ENCODE data around the gene COLEC11. TPM values are rescaled to one million over a fixed set of nuclear protein-coding genes. Genes with fewer than 3 reads are reported as not detected.
"Not testable (repeated sequence)": the region's sequence is repeated elsewhere in the genome, so short reads cannot be mapped to it uniquely, and the experiment has no call there.

Gene COLEC11
- total RNA-seq, 1 experiment from 2014 or later = not detected

DNA sequence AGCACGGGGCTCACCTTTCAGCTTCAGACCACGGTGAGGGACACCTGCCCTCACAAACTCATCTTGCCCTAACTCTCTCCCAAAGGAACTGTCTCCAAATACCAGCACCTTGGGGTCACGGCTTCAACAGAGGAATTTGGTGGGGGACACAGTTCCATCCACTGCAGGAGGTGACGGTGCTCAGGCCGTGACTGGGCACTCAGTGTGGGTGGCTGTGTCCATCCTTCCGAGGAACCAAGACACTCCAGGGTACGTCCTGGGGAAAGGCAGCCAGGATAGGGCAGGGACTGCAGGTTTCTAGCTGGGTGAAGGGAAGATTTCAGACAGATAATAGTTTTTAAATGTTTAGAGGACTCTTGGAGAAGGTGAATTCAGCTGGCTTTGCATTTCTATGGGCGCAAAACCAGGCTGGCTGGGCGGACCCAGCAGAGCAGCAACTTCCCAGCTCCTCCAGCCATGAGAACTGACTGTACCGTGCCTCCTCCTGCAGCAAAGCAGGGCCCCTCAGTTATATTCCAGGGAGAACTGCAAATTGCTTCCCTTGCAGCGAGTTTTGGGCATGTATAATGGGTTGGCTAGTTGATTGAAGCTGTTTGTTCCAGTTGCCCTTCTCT, 39.2 kb downstream of the COLEC11 start:
- no peaks in the 10 kb centered on the region for H3K9me2 ChIP-seq (replicated peaks; ENCODE audit: insufficient read depth, low read length)
- no peak overlapping the region for H3K9ac ChIP-seq (ENCODE audit: low read length)
- H3K36me3 ChIP-seq (ENCODE audit: insufficient read depth, low read length) = no peaks in the 10 kb centered on the region
- H3K9me3 ChIP-seq (ENCODE audit: low read length) = no peaks in the 10 kb centered on the region
- no peaks in the 10 kb centered on the region for H4K20me1 ChIP-seq (ENCODE audit: insufficient read depth, low read depth, low read length)
- H3K27me3 ChIP-seq (ENCODE audit: low read length) = no peaks in the 10 kb centered on the region
- DNase-seq = no peak
- no peak overlapping the region for H3K4me3 ChIP-seq (ENCODE audit: low read length)
- H3K4me1 ChIP-seq (ENCODE audit: low read length) = no peaks in the 10 kb centered on the region
- no peak overlapping the region for H2AFZ ChIP-seq (ENCODE audit: low read length)
- no peak overlapping the region for H3K4me2 ChIP-seq (ENCODE audit: low read depth, low read length, poor library complexity, severe bottlenecking)
- no peak overlapping the region for H3K27ac ChIP-seq (ENCODE audit: low read length)
- no peaks in the 10 kb centered on the region for H3K79me2 ChIP-seq (ENCODE audit: low read length)

DNA sequence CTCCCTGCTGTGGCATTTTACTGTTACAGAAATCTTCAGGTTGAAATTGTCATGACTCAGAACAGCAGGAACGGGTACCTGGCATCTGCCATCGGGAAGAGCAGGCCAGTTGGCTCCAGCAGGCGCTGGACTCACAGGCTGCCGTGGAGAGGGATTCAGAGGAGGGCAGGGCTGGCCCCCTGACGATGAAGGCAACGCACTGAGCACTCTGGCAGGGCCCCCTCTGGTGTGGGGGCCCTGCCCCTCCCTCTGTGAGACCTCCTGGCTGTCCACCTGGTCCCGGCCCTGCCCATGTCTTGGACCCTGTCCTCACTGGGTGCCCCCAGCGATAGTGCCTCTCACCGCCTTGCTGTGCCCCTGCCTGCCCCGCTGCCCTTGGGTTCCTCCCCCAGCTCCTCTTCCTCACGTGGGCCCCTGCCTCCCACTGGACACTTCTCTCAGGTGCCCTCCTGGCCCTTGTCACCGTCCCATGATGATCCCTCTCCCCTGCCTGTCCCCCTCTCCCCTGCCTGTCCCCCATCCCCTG, 39.7 kb downstream of the COLEC11 start:
- no peaks in the 10 kb centered on the region for H3K4me1 ChIP-seq (ENCODE audit: low read length)

DNA sequence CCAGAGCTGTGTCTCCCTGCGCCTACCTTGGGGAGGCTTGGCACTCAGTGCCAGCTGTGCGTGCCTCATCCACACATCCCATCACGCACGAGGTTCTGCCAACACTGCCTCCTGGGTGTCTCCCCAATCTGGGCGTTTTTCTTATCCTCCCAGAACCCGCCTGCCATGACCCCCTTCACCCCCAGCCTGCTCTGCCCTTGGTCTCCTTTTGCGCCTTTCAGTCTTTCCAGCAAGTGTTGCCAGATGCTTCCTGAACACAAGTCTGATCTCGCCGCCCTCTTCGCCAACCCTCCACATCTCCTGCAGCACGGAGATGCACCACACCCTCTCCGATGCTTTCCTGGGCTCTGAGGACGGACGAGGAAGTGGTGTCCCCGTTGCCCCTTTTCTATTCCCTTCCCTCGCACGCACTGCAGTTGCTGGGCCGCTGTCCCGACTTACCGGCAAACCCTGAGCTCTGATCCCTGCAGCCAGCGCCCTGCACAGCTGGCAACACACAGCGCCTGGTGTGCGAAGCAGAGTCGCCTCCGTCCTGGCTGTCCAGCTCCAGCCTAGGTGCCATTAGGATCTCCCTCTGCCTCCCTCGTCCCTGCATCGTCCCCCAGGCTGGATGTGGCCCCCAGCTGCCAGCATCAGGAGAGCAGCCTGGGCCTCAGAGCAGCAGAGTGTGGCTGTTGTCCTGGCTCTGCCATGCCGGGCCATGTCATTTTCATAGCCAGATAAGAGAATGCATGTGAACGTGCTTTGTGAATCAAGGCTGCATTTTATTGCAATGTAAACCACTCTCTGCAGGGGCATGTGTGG, 40.5 kb downstream of the COLEC11 start:
- DNase-seq = no peak
- no peaks in the 10 kb centered on the region for H4K20me1 ChIP-seq (ENCODE audit: insufficient read depth, low read depth, low read length)

More for the DNA sequence above, 39.7 kb downstream of the COLEC11 start:
- no peaks in the 10 kb centered on the region for H3K9me2 ChIP-seq (replicated peaks; ENCODE audit: insufficient read depth, low read length)
- H3K79me2 ChIP-seq (ENCODE audit: low read length) = no peaks in the 10 kb centered on the region
- H4K20me1 ChIP-seq (ENCODE audit: insufficient read depth, low read depth, low read length) = no peaks in the 10 kb centered on the region
- no peak for DNase-seq
- H2AFZ ChIP-seq (ENCODE audit: low read length) = no peak overlapping the region
- no peaks in the 10 kb centered on the region for H3K36me3 ChIP-seq (ENCODE audit: insufficient read depth, low read length)
- H3K27ac ChIP-seq (ENCODE audit: low read length) = no peak overlapping the region
- H3K9me3 ChIP-seq (ENCODE audit: low read length) = no peaks in the 10 kb centered on the region
- H3K27me3 ChIP-seq (ENCODE audit: low read length) = no peaks in the 10 kb centered on the region
- H3K4me3 ChIP-seq (ENCODE audit: low read length) = no peak overlapping the region
- no peak overlapping the region for H3K4me2 ChIP-seq (ENCODE audit: low read depth, low read length, poor library complexity, severe bottlenecking)
- H3K9ac ChIP-seq (ENCODE audit: low read length) = no peak overlapping the region

DNA sequence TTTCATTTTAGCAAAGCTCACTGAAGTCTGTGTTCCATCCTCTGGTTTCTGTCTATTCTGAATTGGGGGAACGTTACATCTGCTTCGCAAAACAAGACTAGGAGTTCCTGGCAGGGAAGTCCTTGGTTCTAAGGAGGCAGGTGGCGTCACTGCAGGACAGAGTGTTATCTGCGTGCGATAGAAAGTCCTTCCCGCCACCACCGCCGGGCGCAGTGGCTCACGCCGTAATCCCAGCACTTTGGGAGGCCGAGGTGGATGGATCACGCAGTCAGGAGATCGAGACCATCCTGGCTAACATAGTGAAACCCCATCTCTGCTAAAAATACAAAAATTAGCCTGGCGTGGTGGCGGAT, 41.0 kb downstream of the COLEC11 start:
- not testable (repeated sequence) for H3K9me2 ChIP-seq (replicated peaks; ENCODE audit: insufficient read depth, low read length); H3K79me2 ChIP-seq (ENCODE audit: low read length); H3K9me3 ChIP-seq (ENCODE audit: low read length); DNase-seq; H4K20me1 ChIP-seq (ENCODE audit: insufficient read depth, low read depth, low read length); H3K27ac ChIP-seq (ENCODE audit: low read length); H3K27me3 ChIP-seq (ENCODE audit: low read length); H3K4me3 ChIP-seq (ENCODE audit: low read length); H3K9ac ChIP-seq (ENCODE audit: low read length); H3K36me3 ChIP-seq (ENCODE audit: insufficient read depth, low read length); H3K4me2 ChIP-seq (ENCODE audit: low read depth, low read length, poor library complexity, severe bottlenecking); H3K4me1 ChIP-seq (ENCODE audit: low read length); H2AFZ ChIP-seq (ENCODE audit: low read length)

More for the DNA sequence above, 40.5 kb downstream of the COLEC11 start:
- Histone ChIP-seq H3K79me2 (ENCODE audit: low read length) (no peaks in the 10 kb centered on the region), H3K4me1 (ENCODE audit: low read length) (no peaks in the 10 kb centered on the region), H3K27ac (ENCODE audit: low read length) (no peak overlapping the region), H3K27me3 (ENCODE audit: low read length) (no peaks in the 10 kb centered on the region), H3K9me2 (replicated peaks; ENCODE audit: insufficient read depth, low read length) (no peaks in the 10 kb centered on the region), H3K4me3 (ENCODE audit: low read length) (no peak overlapping the region), H2AFZ (ENCODE audit: low read length) (no peak overlapping the region), H3K36me3 (ENCODE audit: insufficient read depth, low read length) (no peaks in the 10 kb centered on the region), H3K9me3 (ENCODE audit: low read length) (no peaks in the 10 kb centered on the region), H3K4me2 (ENCODE audit: low read depth, low read length, poor library complexity, severe bottlenecking) (no peak overlapping the region), H3K9ac (ENCODE audit: low read length) (no peak overlapping the region)

- H3K27ac ChIP-seq (ENCODE audit: low read length) = no peak overlapping the region
- DNase-seq = no peak
- no peaks in the 10 kb centered on the region for H3K27me3 ChIP-seq (ENCODE audit: low read length)
- H3K9ac ChIP-seq (ENCODE audit: low read length) = no peak overlapping the region
- no peaks in the 10 kb centered on the region for H3K9me3 ChIP-seq (ENCODE audit: low read length)
- no peaks in the 10 kb centered on the region for H3K79me2 ChIP-seq (ENCODE audit: low read length)
- no peak overlapping the region for H3K4me3 ChIP-seq (ENCODE audit: low read length)
- H4K20me1 ChIP-seq (ENCODE audit: insufficient read depth, low read depth, low read length) = no peaks in the 10 kb centered on the region
- H2AFZ ChIP-seq (ENCODE audit: low read length) = no peak overlapping the region
- H3K4me1 ChIP-seq (ENCODE audit: low read length) = no peaks in the 10 kb centered on the region
- H3K9me2 ChIP-seq (replicated peaks; ENCODE audit: insufficient read depth, low read length) = no peaks in the 10 kb centered on the region
- no peak overlapping the region for H3K4me2 ChIP-seq (ENCODE audit: low read depth, low read length, poor library complexity, severe bottlenecking)
- no peaks in the 10 kb centered on the region for H3K36me3 ChIP-seq (ENCODE audit: insufficient read depth, low read length)
These were observed 41.8 kb downstream of the COLEC11 start for GRCh38 chr2:3636586-3637310.

- Histone ChIP-seq H3K9me3 (ENCODE audit: low read length) (no peaks in the 10 kb centered on the region), H4K20me1 (ENCODE audit: insufficient read depth, low read depth, low read length) (no peaks in the 10 kb centered on the region), H3K4me1 (ENCODE audit: low read length) (no peaks in the 10 kb centered on the region), H3K27ac (ENCODE audit: low read length) (no peak overlapping the region), H3K9me2 (replicated peaks; ENCODE audit: insufficient read depth, low read length) (no peaks in the 10 kb centered on the region), H3K4me2 (ENCODE audit: low read depth, low read length, poor library complexity, severe bottlenecking) (no peak overlapping the region), H3K4me3 (ENCODE audit: low read length) (no peak overlapping the region), H3K9ac (ENCODE audit: low read length) (no peak overlapping the region), H3K27me3 (ENCODE audit: low read length) (no peaks in the 10 kb centered on the region), H2AFZ (ENCODE audit: low read length) (no peak overlapping the region), H3K79me2 (ENCODE audit: low read length) (no peaks in the 10 kb centered on the region), H3K36me3 (ENCODE audit: insufficient read depth, low read length) (no peaks in the 10 kb centered on the region)
- no peak for DNase-seq
These were observed 42.4 kb downstream of the COLEC11 start for GRCh38 chr2:3637311-3637675.

DNA sequence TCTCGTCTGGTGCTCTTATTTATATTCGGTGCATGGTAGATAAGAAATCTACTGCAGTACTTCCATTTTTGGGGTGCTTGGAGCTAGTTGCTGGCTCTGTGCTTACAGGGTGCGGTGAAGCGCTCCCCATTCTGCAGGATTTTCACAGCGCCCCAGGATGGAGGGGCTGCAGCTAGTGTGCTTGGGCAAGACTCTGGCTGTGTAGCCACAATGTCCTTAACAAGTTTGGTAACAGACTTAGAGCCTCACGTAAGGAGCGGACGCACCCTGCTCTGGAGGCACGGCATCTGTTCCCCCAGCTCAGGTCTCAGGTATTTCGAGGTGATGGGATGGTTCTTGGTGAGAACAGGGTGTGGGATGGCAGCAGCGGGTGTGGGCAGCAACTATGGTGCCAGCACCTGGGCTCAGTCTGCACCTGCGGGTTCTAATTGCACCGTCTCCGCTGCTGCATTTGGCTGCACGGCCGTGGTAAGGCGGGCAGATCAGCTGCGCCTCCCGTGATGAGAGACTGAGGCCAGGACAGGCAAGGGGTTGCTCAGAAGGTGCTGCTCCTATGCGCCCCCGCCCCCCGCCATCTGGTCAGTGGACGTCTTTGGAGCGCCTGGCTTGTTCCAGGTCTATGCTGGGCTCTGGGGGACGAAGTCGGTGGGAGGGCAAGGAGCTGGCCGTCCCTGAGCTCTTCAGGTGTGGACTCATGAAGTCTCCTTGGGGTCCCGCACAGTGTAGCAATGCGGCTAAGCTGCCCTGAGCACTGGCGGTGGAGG, 43.0 kb downstream of the COLEC11 start:
- Histone ChIP-seq H3K4me2 (ENCODE audit: low read depth, low read length, poor library complexity, severe bottlenecking) (no peak overlapping the region), H3K27me3 (ENCODE audit: low read length) (no peaks in the 10 kb centered on the region), H3K27ac (ENCODE audit: low read length) (no peak overlapping the region), H3K4me3 (ENCODE audit: low read length) (no peak overlapping the region), H3K9me2 (replicated peaks; ENCODE audit: insufficient read depth, low read length) (no peaks in the 10 kb centered on the region), H3K9me3 (ENCODE audit: low read length) (no peaks in the 10 kb centered on the region), H4K20me1 (ENCODE audit: insufficient read depth, low read depth, low read length) (no peaks in the 10 kb centered on the region), H3K9ac (ENCODE audit: low read length) (no peak overlapping the region), H2AFZ (ENCODE audit: low read length) (no peak overlapping the region), H3K36me3 (ENCODE audit: insufficient read depth, low read length) (no peaks in the 10 kb centered on the region), H3K79me2 (ENCODE audit: low read length) (no peaks in the 10 kb centered on the region), H3K4me1 (ENCODE audit: low read length) (no peaks in the 10 kb centered on the region)
- DNase-seq = no peak

GRCh38 chr2:3638456-3638810, 43.5 kb downstream of the COLEC11 start:
- no peak for DNase-seq

More at GRCh38 chr2:3638456-3638810, 43.5 kb downstream of the COLEC11 start:
- no peak overlapping the region for H3K4me2 ChIP-seq (ENCODE audit: low read depth, low read length, poor library complexity, severe bottlenecking)
- no peak overlapping the region for H3K27ac ChIP-seq (ENCODE audit: low read length)
- H3K9me2 ChIP-seq (replicated peaks; ENCODE audit: insufficient read depth, low read length) = no peaks in the 10 kb centered on the region
- no peaks in the 10 kb centered on the region for H4K20me1 ChIP-seq (ENCODE audit: insufficient read depth, low read depth, low read length)
- H2AFZ ChIP-seq (ENCODE audit: low read length) = no peak overlapping the region
- no peak overlapping the region for H3K9ac ChIP-seq (ENCODE audit: low read length)
- H3K4me1 ChIP-seq (ENCODE audit: low read length) = no peaks in the 10 kb centered on the region
- H3K79me2 ChIP-seq (ENCODE audit: low read length) = no peaks in the 10 kb centered on the region
- no peaks in the 10 kb centered on the region for H3K36me3 ChIP-seq (ENCODE audit: insufficient read depth, low read length)
- no peaks in the 10 kb centered on the region for H3K27me3 ChIP-seq (ENCODE audit: low read length)
- no peaks in the 10 kb centered on the region for H3K9me3 ChIP-seq (ENCODE audit: low read length)
- H3K4me3 ChIP-seq (ENCODE audit: low read length) = no peak overlapping the region
